HG03575 (cell line): ENCODE results near the gene TNRC18.
"Not testable (repeated sequence)": the region's sequence is repeated elsewhere in the genome, so short reads cannot be mapped to it uniquely, and the experiment has no call there.

Experiments used
- ATAC-seq: cut with Tn5 transposase; IDR thresholded peaks from one replicate; pipeline ENCODE4 v1.9.1; 2021; ENCODE audit not compliant: unreplicated experiment, insufficient number of reproducible peaks, low FRiP score; ENCODE audit errors: extremely low read depth

The TNRC18 gene

DNA sequence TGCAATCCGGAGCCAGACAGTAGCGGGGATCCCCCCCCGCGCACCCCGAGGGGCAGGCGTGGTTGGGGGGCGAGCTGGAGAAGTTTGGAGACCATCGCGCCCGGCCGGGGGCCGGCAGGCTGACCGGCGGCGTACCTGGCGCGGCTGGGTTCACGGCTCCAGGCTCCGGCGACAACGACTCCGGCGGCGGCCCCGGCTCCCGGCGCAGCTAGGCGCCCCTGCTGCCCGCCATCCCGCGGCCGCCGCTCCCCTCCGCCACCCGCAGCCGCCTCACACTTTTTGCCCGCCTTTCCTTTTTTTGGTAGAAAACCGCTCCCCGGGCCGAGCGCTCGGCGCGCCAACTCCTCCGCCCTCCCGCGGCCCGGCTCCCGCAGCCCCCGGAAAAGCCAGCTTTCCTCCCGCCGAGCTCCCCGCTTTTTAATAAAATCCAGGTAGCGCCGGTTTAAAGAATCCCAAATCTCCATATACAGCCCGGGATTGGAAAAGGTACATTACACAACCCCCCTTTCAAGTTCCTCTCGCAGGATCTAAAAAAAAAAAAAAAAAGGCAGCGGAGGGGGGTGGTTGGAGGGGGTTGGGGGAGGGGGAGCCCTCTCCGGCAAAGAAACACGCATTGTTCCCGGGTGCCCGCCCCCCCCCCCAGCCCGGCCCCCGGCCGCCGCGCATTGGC lies at the start of gene TNRC18:
Gene TNRC18 (minus strand): TSS at position 529 of the 670 bp plus-strand sequence. CDS start 2,588 bp downstream, outside the sequence.
- ATAC-seq: no peak

GRCh38 chr7:5472432-5473315 lies 49.0 kb upstream of the TNRC18 start:
- no peak for ATAC-seq

- ATAC-seq: not testable (repeated sequence)
Measured at GRCh38 chr7:5471623-5472022, 48.0 kb upstream of the TNRC18 start.

GRCh38 chr7:5470816-5471215 lies 47.2 kb upstream of the TNRC18 start:
- ATAC-seq: no peak

DNA sequence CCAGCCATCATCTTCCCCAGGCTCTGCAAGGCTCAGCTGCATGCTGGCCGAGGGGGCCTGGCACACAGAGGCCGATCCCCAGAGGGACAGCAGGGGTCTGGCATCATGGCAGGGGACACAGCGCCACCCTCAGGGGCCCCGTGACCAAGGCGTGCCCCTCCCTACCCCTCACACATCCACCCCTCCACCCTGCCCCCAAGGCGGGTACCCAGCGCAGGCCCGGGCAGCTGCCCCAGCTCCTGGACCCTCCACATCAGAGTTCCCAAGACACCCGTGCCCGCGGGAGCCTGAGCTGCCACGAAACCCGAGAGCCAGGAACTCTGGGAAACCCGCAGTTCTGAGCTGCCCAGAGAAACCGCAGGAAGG lies 46.5 kb upstream of the TNRC18 start:
- ATAC-seq: no peak

DNA sequence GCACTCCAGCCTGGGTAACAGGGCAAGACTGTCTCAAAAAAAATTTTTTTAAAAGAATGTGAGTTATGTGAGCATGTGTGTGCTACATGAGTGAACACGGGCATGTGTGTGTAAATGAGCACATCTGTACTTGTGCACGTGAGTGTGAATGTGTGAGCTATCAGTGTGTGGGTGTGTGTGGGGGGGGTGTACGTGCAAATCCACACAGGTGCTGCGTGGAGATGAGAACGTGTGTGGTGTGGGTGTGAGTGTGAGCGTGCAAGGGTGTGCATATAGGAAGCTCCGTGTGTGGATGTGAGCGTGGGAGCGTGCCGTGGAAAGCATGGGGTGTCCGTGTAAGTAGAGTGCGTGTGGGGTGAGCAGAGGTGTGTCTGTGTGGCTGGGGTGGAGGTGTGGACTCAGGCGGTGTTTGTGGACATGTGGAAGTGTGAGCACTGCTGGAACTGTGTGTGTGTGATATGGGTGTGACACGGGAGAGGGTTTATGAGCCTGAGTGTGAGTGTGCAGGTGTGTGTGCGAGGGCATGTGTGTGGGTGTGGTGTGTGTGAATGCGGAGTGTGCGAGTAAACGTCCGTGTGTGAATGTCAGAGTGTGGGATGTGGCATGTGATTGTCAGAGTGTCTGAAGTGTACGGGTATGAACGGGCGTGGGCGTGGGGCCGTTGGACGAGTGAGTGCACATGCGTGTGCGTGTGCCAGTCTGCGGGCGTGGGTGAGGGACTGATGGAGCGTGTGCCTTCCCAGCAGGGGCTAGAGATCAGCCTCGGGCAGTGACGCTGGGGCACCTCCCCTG lies 45.9 kb upstream of the TNRC18 start:
- no peak for ATAC-seq

GRCh38 chr7:5467645-5468044 lies 44.0 kb upstream of the TNRC18 start:
- ATAC-seq: no peak

- ATAC-seq: no peak
Measured at GRCh38 chr7:5466551-5466950, 42.9 kb upstream of the TNRC18 start.

- no peak for ATAC-seq
Measured at GRCh38 chr7:5463031-5463430, 39.4 kb upstream of the TNRC18 start.

- ATAC-seq: no peak
Measured at GRCh38 chr7:5462216-5462615, 38.6 kb upstream of the TNRC18 start.

GRCh38 chr7:5458921-5459480 lies 35.4 kb upstream of the TNRC18 start:
- ATAC-seq: no peak

GRCh38 chr7:5457245-5457735 lies 33.7 kb upstream of the TNRC18 start:
- ATAC-seq: no peak

DNA sequence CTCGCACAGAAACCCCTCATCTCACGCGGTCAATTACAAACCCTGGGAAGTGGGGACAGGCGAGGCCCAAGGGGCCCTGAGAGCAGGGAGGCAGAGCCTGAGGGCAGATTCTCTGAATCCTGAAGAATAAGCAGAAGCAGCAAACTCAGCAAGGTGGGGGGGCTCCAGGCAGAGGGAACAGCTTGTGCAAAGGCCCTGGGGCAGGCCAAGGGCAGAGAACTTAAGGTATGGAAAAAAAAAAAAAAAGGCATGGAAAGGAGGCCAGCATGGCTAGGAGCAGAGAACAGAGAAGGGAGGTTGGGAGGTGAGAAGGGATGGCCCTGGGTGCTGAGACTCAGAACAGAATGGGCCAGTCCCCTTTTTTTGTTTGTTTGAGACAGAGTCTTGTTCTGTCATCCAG lies 32.8 kb upstream of the TNRC18 start:
- no peak for ATAC-seq

DNA sequence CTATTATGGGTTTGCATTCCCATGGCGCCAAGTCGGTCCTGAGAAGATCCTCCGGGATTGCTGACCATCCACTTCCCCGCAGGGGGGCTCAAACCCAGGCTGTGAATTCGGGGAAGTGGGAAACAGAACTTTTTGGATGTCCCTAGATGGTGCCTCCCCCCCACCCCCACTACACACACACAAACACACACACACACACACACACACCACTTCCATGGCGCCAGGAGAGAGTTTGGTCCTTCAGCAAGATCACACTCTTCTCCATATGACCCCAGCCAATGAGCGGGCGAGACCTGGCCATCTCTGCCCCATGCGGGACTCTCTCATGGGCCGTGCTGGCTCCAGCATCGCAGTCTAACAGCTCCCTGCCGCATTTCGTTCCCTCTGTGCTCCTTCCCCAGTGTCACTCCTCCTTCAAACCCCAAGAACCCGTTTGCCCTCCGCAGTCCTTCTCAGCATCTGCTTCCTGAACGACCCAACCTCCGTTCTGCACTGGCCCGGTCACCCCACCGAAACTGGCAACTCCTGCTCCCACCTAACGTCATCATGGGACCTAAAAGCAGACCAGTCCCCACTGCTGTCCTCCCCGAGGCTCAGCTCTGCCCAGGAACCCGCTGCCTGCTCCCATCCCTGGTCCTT lies 32.1 kb upstream of the TNRC18 start:
- ATAC-seq: no peak

- ATAC-seq: no peak
Measured at GRCh38 chr7:5455175-5455574, 31.5 kb upstream of the TNRC18 start.

GRCh38 chr7:5454485-5454884 lies 30.9 kb upstream of the TNRC18 start:
- no peak for ATAC-seq

DNA sequence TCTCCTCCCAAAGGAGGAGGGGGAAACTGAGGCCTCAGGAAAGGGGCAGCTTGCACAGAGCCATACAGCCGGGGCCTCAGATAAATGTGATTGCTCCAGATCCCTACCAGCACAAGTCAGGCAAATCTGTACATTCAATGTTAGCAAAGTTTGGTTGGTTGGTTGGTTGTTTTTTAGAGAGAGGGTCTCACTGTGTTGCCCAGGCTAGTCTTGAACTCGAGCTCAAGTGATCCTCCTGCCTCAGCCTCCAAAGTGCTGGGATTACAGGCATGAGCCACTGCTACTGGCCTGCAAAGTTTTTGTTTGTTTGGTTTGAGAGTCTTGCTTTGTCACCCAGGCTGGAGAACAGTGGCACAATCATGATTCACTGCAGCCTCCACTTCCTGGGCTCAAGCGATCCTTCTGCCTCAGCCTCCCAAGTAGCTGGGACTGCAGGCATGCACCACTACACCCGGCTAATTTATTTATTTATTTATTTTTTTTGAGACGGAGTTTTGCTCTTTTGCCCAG lies 30.0 kb upstream of the TNRC18 start:
- no peak for ATAC-seq

GRCh38 chr7:5452937-5453540 lies 29.4 kb upstream of the TNRC18 start:
- no peak for ATAC-seq
